PC-9 (cell line): ENCODE measurements around the gene UNC5B.

ENCODE experiments used
- EZH2 ChIP-seq: fragments of 200-600 bp; sonication (generic); IDR thresholded peaks from 2 replicates; pipeline ENCODE4 v1.8.0; 2017; ENCODE audit warnings: antibody characterized with exemption, low read depth
- TF ChIP-seq, protein P1 (sequence below): fragments of 200-600 bp; sonication (generic); conservative IDR thresholded peaks from 2 replicates; pipeline ENCODE4 v1.6.1; 2017; ENCODE audit warnings: mixed run types, antibody characterized with exemption, mild to moderate bottlenecking, moderate library complexity

DNA sequence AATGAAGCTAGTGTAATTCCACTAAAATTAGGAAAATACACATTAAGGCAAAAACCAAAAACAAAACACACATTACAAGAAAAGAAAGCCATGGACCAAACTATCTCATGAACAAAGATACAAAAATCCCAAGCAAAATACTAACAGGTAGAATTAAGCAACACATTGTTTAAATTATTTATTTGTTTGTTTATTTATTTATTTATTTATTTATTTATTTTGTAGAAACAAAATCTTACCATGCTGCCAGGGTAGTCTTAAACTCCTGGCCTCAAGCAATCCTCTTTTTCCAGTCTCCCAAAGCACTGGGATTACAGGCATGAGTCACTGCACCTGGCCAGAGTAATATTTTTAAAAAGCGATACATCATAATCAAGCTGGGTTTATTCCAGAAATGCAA lies 99.8 kb downstream of the UNC5B start:
- TF ChIP-seq EZH2, result no peak
- TF ChIP-seq, protein P1, sequence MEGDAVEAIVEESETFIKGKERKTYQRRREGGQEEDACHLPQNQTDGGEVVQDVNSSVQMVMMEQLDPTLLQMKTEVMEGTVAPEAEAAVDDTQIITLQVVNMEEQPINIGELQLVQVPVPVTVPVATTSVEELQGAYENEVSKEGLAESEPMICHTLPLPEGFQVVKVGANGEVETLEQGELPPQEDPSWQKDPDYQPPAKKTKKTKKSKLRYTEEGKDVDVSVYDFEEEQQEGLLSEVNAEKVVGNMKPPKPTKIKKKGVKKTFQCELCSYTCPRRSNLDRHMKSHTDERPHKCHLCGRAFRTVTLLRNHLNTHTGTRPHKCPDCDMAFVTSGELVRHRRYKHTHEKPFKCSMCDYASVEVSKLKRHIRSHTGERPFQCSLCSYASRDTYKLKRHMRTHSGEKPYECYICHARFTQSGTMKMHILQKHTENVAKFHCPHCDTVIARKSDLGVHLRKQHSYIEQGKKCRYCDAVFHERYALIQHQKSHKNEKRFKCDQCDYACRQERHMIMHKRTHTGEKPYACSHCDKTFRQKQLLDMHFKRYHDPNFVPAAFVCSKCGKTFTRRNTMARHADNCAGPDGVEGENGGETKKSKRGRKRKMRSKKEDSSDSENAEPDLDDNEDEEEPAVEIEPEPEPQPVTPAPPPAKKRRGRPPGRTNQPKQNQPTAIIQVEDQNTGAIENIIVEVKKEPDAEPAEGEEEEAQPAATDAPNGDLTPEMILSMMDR, result no peak
